ENCODE data around the gene FBXL13.
"Not testable (repeated sequence)": the region's sequence is repeated elsewhere in the genome, so short reads cannot be mapped to it uniquely, and the experiment has no call there.

FBXL13 gene

GRCh38 chr7:102817616-102818573 is 256.7 kb downstream of the FBXL13 start:
- DNase-seq (ENCODE audit: low read depth): no peak

- no peak for DNase-seq (ENCODE audit: low read depth)
These were observed 260.5 kb downstream of the FBXL13 start for GRCh38 chr7:102814025-102814471.

GRCh38 chr7:102813191-102814024 is 261.2 kb downstream of the FBXL13 start:
- DNase-seq (ENCODE audit: low read depth): no peak

- DNase-seq (ENCODE audit: low read depth): no peak
These were observed 262.5 kb downstream of the FBXL13 start for GRCh38 chr7:102811942-102812678.

- no peak for DNase-seq (ENCODE audit: low read depth)
These were observed 263.7 kb downstream of the FBXL13 start for GRCh38 chr7:102810916-102811315.

GRCh38 chr7:102806613-102807012 is 268.0 kb downstream of the FBXL13 start:
- DNase-seq (ENCODE audit: low read depth): no peak

- DNase-seq (ENCODE audit: low read depth): not testable (repeated sequence)
These were observed 278.5 kb downstream of the FBXL13 start for GRCh38 chr7:102795987-102796595.

GRCh38 chr7:102794567-102794966 is 280.0 kb downstream of the FBXL13 start:
- not testable (repeated sequence) for DNase-seq (ENCODE audit: low read depth)

GRCh38 chr7:102791831-102792230 is 282.8 kb downstream of the FBXL13 start:
- DNase-seq (ENCODE audit: low read depth): not testable (repeated sequence)

GRCh38 chr7:102791367-102791766 is 283.2 kb downstream of the FBXL13 start:
- DNase-seq (ENCODE audit: low read depth): not testable (repeated sequence)

GRCh38 chr7:102790364-102791100 is 284.1 kb downstream of the FBXL13 start:
- DNase-seq (ENCODE audit: low read depth): not testable (repeated sequence)

- not testable (repeated sequence) for DNase-seq (ENCODE audit: low read depth)
These were observed 285.8 kb downstream of the FBXL13 start for GRCh38 chr7:102788770-102789169.

GRCh38 chr7:102780926-102781325 is 293.7 kb downstream of the FBXL13 start:
- DNase-seq (ENCODE audit: low read depth): not testable (repeated sequence)

GRCh38 chr7:102778663-102779062 is 295.9 kb downstream of the FBXL13 start:
- DNase-seq (ENCODE audit: low read depth): not testable (repeated sequence)

GRCh38 chr7:102776217-102776616 is 298.4 kb downstream of the FBXL13 start:
- not testable (repeated sequence) for DNase-seq (ENCODE audit: low read depth)

- not testable (repeated sequence) for DNase-seq (ENCODE audit: low read depth)
These were observed 304.1 kb downstream of the FBXL13 start for GRCh38 chr7:102770467-102770866.

- not testable (repeated sequence) for DNase-seq (ENCODE audit: low read depth)
These were observed 304.9 kb downstream of the FBXL13 start for GRCh38 chr7:102769657-102770192.

GRCh38 chr7:102763295-102763905 is 311.2 kb downstream of the FBXL13 start:
- DNase-seq (ENCODE audit: low read depth): not testable (repeated sequence)

Data from stimulated activated CD8-positive, alpha-beta memory T cell treated with anti-CD3 and anti-CD28 coated beads, Interleukin-12 subunit alpha, Interleukin-12 subunit beta, amount 100 ng/mL, for 4 hours (primary cell).